ENCODE measurements around the gene SNCG. TPM values are rescaled to one million over a fixed set of nuclear protein-coding genes. Genes with fewer than 3 reads are reported as not detected.

Gene SNCG
- total and polyA plus RNA-seq, 2 donors from 2014 or later = 41.3 to 92.8 TPM

GRCh38 chr10:86958901-86959736 lies 720 bp downstream of the SNCG start:
- peaks cover 0 to 35% (median 7%) of the 10 kb centered on the region in 3 donors for H3K4me1 ChIP-seq (ENCODE audit: control insufficient read depth in 2 of 3, insufficient read depth in 2 of 3, low read depth in 1 of 3, low read length in 3 of 3)
- TF ChIP-seq, protein P1, sequence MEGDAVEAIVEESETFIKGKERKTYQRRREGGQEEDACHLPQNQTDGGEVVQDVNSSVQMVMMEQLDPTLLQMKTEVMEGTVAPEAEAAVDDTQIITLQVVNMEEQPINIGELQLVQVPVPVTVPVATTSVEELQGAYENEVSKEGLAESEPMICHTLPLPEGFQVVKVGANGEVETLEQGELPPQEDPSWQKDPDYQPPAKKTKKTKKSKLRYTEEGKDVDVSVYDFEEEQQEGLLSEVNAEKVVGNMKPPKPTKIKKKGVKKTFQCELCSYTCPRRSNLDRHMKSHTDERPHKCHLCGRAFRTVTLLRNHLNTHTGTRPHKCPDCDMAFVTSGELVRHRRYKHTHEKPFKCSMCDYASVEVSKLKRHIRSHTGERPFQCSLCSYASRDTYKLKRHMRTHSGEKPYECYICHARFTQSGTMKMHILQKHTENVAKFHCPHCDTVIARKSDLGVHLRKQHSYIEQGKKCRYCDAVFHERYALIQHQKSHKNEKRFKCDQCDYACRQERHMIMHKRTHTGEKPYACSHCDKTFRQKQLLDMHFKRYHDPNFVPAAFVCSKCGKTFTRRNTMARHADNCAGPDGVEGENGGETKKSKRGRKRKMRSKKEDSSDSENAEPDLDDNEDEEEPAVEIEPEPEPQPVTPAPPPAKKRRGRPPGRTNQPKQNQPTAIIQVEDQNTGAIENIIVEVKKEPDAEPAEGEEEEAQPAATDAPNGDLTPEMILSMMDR (IDR thresholded peaks at IDR 0.05; ENCODE audit: borderline replicate concordance, extremely low read depth, insufficient read depth) = no peak
- intact Hi-C loops (cut with DNase I) = no loop called here
- peak overlapping the region; percentile 67 to 83 for H3K27ac ChIP-seq (ENCODE audit: low read depth in 2 of 2, low read length in 2 of 2)
- DNase-seq (peak; percentile 76 to 85 (median 82)), FAIRE-seq (no peak)
- peak overlapping the region in 1 of 3 donors; percentile 39 for H3K4me3 ChIP-seq (ENCODE audit: low read length in 3 of 3)
- H3K9ac ChIP-seq (ENCODE audit: low read length in 3 of 3) = peak overlapping the region in 2 of 3 donors; percentile 32 to 40
- H3K27me3 ChIP-seq (ENCODE audit: control insufficient read depth, insufficient read depth, low read length) = no peaks in the 10 kb centered on the region
- H3K36me3 ChIP-seq (ENCODE audit: control insufficient read depth in 2 of 3, insufficient read depth in 3 of 3, low read length in 3 of 3) = no peaks in the 10 kb centered on the region
- H3K9me3 ChIP-seq (ENCODE audit: control insufficient read depth in 2 of 3, insufficient read depth in 1 of 3, low read length in 3 of 3) = no peaks in the 10 kb centered on the region

DNA sequence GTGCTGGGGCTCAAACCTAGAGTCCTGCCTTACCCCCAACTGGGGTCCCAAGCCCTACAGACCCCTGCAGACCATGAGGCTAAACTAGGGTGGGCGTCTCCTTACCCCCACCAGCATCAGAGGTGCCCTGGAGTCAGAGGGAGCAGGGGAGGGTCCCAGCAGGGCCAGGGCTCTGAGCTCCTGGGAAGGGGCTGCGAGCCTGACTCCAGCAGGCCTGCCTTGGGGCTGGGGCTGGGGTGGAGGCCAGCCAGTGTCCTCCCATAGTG lies 1.3 kb downstream of the SNCG start:
- Histone ChIP-seq H3K27ac (ENCODE audit: low read depth in 2 of 2, low read length in 2 of 2) (peak overlapping the region in 1 of 2 donors; percentile 78), H3K36me3 (ENCODE audit: control insufficient read depth in 2 of 3, insufficient read depth in 3 of 3, low read length in 3 of 3) (no peaks in the 10 kb centered on the region), H3K4me3 (ENCODE audit: low read length in 3 of 3) (no peak overlapping the region), H3K9ac (ENCODE audit: low read length in 3 of 3) (no peak overlapping the region), H3K4me1 (ENCODE audit: control insufficient read depth in 2 of 3, insufficient read depth in 2 of 3, low read depth in 1 of 3, low read length in 3 of 3) (peaks cover 0 to 30% (median 7%) of the 10 kb centered on the region in 3 donors), H3K9me3 (ENCODE audit: control insufficient read depth in 2 of 3, insufficient read depth in 1 of 3, low read length in 3 of 3) (no peaks in the 10 kb centered on the region), H3K27me3 (ENCODE audit: control insufficient read depth, insufficient read depth, low read length) (no peaks in the 10 kb centered on the region)
- DNase-seq (no peak), FAIRE-seq (no peak)
- TF ChIP-seq, protein P1 (IDR thresholded peaks at IDR 0.05; ENCODE audit: borderline replicate concordance, extremely low read depth, insufficient read depth) = no peak
- intact Hi-C loops (cut with DNase I) = no loop called here

DNA sequence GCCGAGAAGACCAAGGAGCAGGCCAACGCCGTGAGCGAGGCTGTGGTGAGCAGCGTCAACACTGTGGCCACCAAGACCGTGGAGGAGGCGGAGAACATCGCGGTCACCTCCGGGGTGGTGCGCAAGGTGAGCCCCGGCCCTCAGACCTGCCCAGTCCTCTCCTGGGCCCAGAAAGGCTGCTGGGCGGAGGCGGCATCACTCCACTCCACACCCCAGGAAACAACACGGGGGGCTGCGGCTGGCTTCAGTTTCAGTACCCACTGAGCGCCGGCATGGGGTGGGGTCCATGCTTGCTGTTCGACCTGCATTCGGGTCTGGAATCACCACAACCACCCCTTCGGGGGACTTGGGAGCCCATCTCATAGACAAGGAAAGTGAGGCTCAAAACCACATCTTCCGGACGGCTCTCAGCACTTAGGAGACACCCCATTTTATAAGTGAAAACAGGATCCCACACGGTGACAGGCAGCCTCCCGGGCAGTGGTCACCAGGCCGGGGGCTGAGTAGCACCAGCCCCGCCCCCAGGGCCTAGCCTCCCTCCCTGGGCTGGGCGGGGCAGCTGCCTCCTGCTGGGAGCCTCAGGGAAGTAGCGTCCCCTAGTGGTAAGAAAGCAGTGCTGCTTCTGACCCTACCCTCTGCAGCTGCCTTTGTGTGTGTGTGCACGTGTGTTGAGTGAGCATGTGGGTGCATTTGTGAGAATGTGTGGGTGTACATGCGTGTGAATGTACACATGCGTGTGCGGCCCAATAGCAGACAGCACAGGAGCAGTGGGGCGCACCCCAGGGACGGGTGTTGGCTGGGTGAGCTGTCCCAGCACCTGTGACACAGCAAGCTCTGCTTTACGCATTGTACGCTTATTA lies 1.8 kb downstream of the SNCG start:
- no peak overlapping the region for H3K9ac ChIP-seq (ENCODE audit: low read length in 3 of 3)
- H3K27me3 ChIP-seq (ENCODE audit: control insufficient read depth, insufficient read depth, low read length) = no peaks in the 10 kb centered on the region
- H3K36me3 ChIP-seq (ENCODE audit: control insufficient read depth in 2 of 3, insufficient read depth in 3 of 3, low read length in 3 of 3) = no peaks in the 10 kb centered on the region
- H3K4me1 ChIP-seq (ENCODE audit: control insufficient read depth in 2 of 3, insufficient read depth in 2 of 3, low read depth in 1 of 3, low read length in 3 of 3) = peaks cover 0 to 24% (median 6%) of the 10 kb centered on the region in 3 donors
- intact Hi-C loops (cut with DNase I) = no loop called here
- TF ChIP-seq, protein P1 (IDR thresholded peaks at IDR 0.05; ENCODE audit: borderline replicate concordance, extremely low read depth, insufficient read depth) = peak; percentile 83
- H3K9me3 ChIP-seq (ENCODE audit: control insufficient read depth in 2 of 3, insufficient read depth in 1 of 3, low read length in 3 of 3) = no peaks in the 10 kb centered on the region
- H3K4me3 ChIP-seq (ENCODE audit: low read length in 3 of 3) = no peak overlapping the region
- FAIRE-seq = no peak
- DNase-seq = peak in 3 of 5 donors; percentile 70 to 76 (median 71)
- H3K27ac ChIP-seq (ENCODE audit: low read depth in 2 of 2, low read length in 2 of 2) = no peak overlapping the region
